ENCODE measurements around the gene ALOX15B.
"Not testable (repeated sequence)": the region's sequence is repeated elsewhere in the genome, so short reads cannot be mapped to it uniquely, and the experiment has no call there.

ALOX15B gene

GRCh38 chr17:8041249-8041928, 2.5 kb downstream of the ALOX15B start:
- DNase-seq (ENCODE audit: low read depth), result no peak

GRCh38 chr17:8041979-8042378, 3.1 kb downstream of the ALOX15B start:
- no peak for DNase-seq (ENCODE audit: low read depth)

- DNase-seq (ENCODE audit: low read depth), result no peak
These were observed 6.3 kb downstream of the ALOX15B start for GRCh38 chr17:8044819-8045810.

DNA sequence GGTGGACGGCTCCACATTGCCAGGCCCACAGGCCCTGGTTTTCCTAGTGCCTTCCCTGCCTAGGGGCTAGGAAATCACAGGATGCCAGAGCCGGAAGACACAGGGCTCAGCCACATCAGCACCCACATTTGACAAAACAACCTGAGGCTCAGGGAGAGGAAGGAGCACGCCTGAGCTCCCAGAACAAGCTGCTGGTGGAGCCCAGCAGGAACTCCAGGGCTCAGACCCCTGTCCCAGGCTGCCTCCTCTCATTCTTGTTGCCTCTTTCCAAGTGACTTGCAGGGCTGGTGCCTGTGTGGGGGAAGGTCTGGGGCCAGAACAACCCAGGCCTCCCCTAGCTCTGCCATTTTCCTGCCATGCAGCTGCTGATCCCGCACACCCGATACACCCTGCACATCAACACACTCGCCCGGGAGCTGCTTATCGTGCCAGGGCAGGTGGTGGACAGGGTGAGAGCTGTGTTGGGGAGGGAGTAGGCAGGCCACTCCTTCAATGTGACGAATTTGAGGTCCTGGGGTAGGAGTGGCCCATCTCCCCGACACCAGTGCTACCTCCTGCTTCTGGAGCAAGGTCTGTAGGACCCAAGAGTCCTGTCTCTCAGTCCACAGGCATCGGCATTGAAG, 7.6 kb downstream of the ALOX15B start:
- no peak for DNase-seq (ENCODE audit: low read depth)

GRCh38 chr17:8046929-8047768, 8.3 kb downstream of the ALOX15B start:
- no peak for DNase-seq (ENCODE audit: low read depth)

- no peak for DNase-seq (ENCODE audit: low read depth)
These were observed 8.9 kb downstream of the ALOX15B start for GRCh38 chr17:8047769-8048110.

DNA sequence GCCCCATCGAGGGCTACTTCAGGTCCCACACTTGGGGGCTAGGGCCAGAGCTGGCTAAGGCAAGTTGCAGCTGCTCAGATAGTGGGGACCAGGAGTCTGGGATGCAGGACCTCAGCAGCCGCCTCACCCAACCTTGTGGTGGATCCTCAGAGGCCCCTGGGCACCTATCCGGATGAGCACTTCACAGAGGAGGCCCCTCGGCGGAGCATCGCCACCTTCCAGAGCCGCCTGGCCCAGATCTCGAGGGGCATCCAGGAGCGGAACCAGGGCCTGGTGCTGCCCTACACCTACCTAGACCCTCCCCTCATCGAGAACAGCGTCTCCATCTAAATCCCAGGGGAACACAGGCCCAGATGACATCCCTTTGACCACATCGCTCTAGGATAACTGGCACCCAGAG, 9.4 kb downstream of the ALOX15B start:
- no peak for DNase-seq (ENCODE audit: low read depth)

DNA sequence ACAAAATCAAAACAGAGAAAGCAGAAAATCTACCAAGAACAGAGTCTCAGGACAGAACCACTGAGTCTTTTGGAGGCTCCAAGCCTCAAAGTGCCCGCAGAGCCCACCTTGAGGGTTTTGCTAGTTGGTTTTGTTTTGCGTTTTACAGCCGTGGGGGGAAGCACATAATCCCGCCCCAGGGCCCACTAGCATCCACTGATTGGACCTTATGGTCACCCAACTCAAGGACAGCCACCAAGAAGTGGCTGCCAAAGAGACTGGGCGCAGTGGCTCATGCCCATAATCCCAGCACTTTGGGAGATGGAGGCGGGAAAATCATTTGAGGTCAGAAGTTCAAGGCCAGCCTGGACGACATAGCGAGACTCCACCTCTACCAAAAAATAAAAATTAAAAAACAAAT, 9.9 kb downstream of the ALOX15B start:
- no peak for DNase-seq (ENCODE audit: low read depth)

GRCh38 chr17:8051831-8052230, 13.0 kb downstream of the ALOX15B start:
- no peak for DNase-seq (ENCODE audit: low read depth)

- DNase-seq (ENCODE audit: low read depth), result no peak
These were observed 13.7 kb downstream of the ALOX15B start for GRCh38 chr17:8052256-8053252.

DNA sequence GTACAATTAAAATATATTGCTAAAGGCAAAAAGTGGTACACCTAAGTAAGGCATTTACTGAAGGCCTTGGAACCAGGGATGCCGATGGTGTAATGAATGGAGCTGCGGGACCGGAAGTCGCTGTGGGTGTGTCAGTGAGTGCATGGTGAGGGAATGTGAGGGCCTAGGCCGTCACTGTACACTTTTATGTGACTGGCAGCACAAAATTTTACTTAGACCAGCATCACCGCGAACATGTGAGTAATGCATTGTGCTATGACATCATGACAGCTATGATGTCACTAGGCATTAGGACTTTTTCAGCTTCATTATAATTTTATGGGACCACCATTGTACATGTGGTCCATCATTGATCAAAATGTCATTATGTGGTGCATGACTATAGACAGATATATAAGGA, 14.7 kb downstream of the ALOX15B start:
- DNase-seq (ENCODE audit: low read depth), result no peak

- no peak for DNase-seq (ENCODE audit: low read depth)
These were observed 17.0 kb downstream of the ALOX15B start for GRCh38 chr17:8055851-8056231.

- no peak for DNase-seq (ENCODE audit: low read depth)
These were observed 17.5 kb downstream of the ALOX15B start for GRCh38 chr17:8056232-8056975.

GRCh38 chr17:8056976-8057625, 18.2 kb downstream of the ALOX15B start:
- DNase-seq (ENCODE audit: low read depth), result no peak

DNA sequence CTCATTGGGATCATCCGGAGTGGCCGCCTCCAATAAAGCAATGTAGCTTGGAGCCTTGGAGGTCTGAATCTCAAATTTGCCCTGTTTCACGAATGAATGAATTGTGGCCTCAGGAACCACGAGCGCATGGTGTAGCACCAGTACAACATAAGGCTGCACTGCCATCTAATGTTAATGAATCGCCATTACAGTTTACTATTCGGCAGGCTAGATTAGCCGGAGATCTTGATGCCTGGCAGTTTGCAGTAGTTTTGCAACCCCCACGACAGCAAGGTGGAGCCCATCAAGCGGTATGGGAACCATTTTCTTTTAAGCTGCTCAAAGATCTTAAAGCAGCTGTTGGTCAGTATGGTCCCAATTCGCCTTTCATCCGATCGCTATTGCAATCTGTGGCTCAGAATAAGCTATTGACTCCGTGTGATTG, 18.8 kb downstream of the ALOX15B start:
- no peak for DNase-seq (ENCODE audit: low read depth)

DNA sequence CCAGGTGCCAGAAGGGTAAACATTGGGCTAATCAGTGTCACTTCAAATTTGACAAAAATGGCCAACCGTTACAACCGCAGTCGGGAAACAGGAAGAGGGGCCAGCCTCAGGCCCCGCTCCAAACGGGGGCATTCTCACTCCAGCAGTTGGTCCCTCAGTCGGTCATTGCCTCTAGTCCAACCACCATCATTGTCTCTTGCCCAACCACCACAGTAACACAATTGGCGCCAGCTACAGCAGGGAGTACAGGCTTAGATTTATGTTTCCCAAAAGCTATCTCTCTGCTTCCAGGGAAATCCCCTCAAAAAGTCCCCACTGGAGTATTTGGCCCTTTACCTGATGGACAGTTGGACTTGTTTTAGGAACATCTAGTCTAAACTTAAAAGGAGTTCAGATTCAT, 20.3 kb downstream of the ALOX15B start:
- no peak for DNase-seq (ENCODE audit: low read depth)

DNA sequence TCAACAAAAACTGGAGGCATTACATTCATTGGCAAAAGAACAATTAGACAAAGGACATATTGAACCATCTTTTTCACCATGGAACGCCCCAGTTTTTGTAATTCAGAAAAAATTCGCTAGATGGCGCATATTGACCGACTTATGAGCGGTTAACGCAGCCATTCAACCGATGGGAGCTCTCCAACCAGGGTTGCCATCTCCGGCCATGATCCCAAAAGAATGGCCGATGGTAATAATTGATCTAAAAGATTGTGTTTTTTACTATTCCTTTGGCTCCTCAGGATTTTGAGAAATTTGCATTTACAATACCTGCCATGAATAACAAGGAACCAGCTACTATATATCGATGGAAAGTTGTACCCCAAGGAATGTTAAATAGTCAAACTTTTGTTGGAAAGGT, 21.4 kb downstream of the ALOX15B start:
- peak; percentile 39 for DNase-seq (ENCODE audit: low read depth)

DNA sequence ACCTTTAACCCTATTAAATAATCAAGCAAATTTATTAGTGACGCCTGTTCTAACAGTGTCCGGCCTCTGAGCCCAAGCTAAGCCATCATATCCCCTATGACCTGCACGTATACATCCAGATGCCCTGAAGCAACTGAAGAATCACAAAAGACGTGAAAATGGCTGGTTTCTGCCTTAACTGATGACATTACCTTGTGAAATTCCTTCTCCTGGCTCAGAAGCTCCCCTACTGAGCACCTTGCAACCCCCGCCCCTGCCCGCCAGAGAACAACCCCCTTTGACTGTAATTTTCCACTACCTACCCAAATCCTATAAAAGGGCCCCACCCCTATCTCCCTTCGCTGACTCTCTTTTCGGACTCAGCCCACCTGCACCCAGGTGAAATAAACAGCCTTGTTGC, 23.0 kb downstream of the ALOX15B start:
- not testable (repeated sequence) for DNase-seq (ENCODE audit: low read depth)

- no peak for DNase-seq (ENCODE audit: low read depth)
These were observed 23.6 kb downstream of the ALOX15B start for GRCh38 chr17:8062435-8062806.

All from stimulated activated CD8-positive, alpha-beta memory T cell treated with anti-CD3 and anti-CD28 coated beads, Interleukin-15, amount 100 ng/mL, for 1 hour (primary cell).